NCI-H187 treated with DMSO at 0.1 percent for 48 hours (cell line): ENCODE results near the gene ASF1B.

Experiments
- DNase-seq: peaks from one replicate; lab custom pipeline; 2025; lab: John Stamatoyannopoulos, UW

The ASF1B gene

GRCh38 chr19:14110650-14111049 lies 25.7 kb downstream of the ASF1B start:
- no peak for DNase-seq

GRCh38 chr19:14107581-14108461 lies 28.6 kb downstream of the ASF1B start:
- no peak for DNase-seq

- no peak for DNase-seq
Observed at GRCh38 chr19:14106840-14107239, 29.5 kb downstream of the ASF1B start.

DNA sequence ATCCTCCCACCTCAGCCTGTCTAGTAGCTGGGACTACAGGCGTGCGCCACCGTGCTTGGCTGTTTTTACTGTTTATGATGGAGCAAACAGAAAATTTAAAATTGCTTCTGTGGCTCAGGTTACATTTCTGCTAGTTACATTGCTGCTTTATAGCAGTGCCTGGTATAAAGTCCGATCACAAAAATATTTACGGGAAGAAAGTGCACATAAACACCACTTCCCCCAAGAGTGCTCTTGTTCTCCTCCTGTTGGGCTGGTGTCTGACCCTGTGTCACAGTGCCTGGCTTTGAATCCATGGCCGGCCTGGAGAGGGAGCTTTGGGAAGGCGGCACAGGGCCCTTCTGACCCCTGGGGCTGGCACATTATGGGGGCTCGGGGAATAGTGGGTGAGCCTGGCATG lies 30.7 kb downstream of the ASF1B start:
- no peak for DNase-seq

DNA sequence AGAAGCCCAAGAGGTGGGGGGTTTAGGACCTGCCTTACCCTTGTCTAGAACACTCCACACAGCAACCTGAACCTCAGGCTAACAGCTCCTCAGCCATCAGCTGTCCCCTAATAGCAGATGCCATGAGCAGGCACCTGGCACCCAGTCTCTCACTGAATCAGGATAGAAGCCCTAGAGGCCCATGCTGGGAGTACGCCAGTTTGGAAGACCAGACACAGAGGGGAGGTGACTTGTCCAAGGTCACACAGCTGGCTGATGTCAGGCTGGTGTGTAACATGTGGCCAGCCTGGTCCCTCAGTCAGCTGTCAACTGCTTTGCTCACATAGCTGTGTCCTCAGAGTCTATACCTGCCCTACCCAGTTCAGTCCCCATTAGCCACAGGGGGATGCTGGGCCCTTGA lies 33.1 kb downstream of the ASF1B start:
- no peak for DNase-seq

DNA sequence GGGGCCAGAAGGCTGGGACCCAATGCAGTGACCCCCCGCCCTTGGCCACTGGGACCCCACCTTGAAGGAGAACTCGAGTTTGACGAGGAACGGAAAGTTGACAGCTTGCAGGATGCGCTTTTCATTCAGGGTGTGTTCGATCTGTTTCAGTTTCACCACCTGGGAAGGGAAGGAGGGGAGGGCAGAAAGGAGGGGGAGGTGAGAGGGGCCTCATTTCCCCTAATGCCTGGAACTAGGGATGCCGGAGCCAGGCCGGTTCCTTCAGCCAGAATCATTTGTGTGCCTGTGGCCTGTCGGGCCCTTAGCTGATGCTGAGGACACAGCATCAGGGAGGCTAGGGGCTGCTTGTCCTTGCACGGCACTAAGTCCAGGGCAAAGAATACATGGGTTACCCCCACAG lies 33.6 kb downstream of the ASF1B start:
- no peak for DNase-seq

DNA sequence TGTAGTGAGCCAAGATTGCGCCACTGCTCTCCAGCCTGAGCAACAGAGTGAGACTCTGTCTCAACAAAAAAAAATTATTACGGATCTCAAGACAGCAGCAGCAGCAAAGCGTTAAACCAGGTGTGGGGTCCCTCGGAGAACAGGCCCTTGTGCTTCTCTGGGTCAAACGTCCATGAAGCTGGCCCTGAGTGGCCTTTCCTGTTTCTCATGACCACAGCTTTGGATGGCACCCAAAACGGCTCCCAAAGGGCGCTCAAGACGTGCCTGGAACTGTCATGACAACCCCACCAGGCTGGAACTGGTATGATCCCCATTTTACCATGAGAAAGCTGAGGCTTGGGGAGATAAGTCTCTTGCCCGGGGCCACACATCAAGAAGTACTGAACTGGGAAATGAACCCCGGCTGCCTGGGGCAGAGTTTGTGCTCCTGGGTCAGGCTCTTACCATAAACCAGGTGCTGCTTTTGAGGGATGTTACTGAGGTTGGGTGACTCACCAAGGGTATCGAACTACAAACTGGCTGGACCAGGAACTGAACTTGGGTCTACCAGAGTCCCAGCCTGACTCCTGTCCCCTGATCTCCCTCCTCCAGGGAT lies 34.2 kb downstream of the ASF1B start:
- no peak for DNase-seq

DNA sequence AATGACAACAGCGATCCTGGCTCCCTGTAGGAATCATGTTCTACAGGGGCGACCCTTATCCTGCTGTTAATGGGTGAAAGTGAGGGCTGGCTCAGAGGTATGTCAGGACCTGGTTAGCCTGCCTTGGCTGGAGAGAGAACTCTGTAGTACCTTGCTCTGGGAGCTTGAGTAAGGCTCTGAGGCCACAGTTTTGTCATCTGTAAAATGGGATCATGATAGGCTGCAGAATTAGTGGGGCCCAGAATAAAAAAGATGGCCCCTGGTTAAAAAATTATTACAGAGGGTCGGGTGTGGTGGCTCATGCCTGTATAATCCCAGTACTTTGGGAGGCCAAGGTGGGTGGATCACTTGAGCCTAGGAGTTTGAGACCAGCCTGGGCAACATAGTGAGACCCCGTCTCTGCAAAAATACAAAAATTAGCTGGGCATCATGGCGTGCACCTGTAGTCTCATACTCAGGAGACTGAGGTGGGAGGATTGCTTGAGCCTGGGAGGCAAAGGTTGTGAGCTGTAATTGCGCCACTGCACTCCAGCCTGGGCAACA lies 35.3 kb downstream of the ASF1B start:
- no peak for DNase-seq

DNA sequence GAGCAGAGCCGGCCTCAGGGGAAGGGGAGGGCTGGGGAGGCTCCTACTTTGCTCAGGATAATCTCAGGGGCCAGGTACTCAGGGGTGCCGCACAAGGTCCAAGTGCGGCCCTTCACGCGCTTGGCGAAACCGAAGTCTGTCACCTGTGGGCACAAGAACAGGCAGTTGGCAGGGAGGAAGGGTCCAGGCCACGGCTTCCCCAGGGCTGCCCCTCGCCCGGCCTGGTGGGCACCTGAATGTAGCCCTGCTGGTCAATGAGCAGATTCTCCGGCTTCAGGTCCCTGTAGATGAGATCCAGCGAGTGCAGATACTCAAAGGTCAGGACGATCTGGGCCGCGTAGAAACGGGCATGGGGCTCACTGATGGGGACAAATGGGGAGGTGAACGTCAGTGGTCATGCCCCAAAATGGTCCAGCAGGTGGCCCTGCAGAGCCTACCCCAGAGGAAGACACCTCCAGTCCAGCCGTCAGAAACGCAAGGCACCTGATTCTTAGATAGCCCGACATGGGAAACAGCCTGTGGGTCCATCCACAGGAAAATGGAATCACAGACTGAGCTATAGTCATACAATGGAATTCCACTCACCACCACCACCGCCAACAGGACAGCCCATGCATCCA lies 38.7 kb downstream of the ASF1B start:
- no peak for DNase-seq

GRCh38 chr19:14096272-14096992 lies 40.0 kb downstream of the ASF1B start:
- DNase-seq, result no peak

DNA sequence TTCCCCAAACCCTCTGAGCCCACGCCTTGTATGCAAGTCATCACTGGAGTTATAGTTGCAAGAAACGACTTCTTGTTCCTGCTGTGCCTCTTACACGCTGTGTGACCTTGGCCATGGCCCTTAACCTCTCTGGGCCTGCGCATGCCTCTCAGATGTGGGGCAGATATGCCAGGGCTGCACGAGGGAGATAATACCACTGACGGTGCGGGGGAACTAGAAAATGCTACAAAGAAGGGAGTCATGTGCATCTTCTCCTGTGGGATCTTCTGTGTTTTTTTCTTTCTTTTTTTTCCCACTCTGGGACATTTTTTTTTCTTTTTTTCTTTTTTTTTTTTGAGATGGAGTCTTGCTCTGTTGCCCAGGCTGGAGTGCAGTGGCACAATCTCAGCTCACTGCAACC lies 41.5 kb downstream of the ASF1B start:
- DNase-seq, result no peak

GRCh38 chr19:14093117-14093823 lies 43.1 kb downstream of the ASF1B start:
- DNase-seq, result no peak

GRCh38 chr19:14091813-14092462 lies 44.5 kb downstream of the ASF1B start:
- no peak for DNase-seq

- DNase-seq, result no peak
Observed at GRCh38 chr19:14091081-14091812, 45.1 kb downstream of the ASF1B start.

- DNase-seq, result no peak
Observed at GRCh38 chr19:14090509-14091080, 45.8 kb downstream of the ASF1B start, which contains the start of gene SAMD1. Gene SAMD1 (minus strand): TSS chr19:14090751.

DNA sequence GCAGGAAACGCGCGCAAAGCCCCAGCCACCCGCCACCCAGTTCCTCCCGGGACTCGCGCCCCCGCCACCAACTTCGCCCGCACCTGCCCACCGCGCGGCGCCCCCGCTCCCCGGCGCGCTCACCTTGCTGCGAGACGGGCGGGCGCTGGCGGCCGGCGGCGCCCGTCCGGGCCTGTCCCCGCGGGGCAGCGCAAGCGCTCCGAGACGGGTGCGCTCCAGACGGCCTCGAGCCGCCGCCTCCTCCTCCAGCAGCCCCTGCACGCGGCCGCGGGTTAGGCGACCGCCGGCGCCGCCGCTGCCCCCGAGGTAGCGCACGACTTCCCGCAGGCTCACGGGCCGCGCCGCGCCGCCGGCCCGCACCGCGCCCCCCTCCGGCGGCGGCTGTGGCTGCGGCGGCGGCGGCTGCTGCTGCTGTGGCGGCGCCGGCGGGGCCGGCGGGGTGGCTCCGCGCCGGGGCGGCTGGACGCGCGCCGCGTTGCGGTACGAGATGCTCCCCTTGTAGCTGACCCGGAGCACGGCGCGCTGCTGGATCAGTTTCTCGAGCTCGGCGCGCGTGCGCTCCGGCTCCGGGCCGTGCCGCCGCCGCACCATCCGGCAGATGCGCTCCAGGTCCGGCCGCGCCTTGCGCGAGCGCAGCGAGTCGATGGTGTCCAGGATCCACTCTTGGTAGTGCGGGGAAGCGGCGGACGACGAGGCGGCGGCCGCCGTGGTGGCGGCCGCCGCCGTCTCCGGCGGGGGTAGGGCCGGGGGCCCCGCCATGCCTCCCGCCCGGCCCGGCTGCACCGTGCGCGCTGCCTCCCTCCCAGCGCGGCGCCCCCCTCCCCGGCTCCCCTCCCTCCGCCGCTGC lies 46.5 kb downstream of the ASF1B start:
- no peak for DNase-seq

GRCh38 chr19:14089412-14089661 lies 47.1 kb downstream of the ASF1B start:
- no peak for DNase-seq

- DNase-seq, result no peak
Observed at GRCh38 chr19:14088634-14089411, 47.6 kb downstream of the ASF1B start.

GRCh38 chr19:14086098-14086497 lies 50.3 kb downstream of the ASF1B start:
- DNase-seq, result no peak
